DND-41 (cell line): Measurements from ENCODE around the gene OTC.

Source experiments
- ATAC-seq: fragments of 200-7000 bp; cut with Tn5 transposase; 3 replicates; pipeline ENCODE4 v1.9.1; 2021; ENCODE audit warnings: low read depth; ENCODE audit not compliant: insufficient read depth
- DNase-seq: peaks from one replicate; pipeline ENCODE4 v3.0.0-alpha.2; 2020
- H2AFZ ChIP-seq: 2 replicates; pipeline ENCODE4 v1.6.0; 2012; ENCODE audit warnings: low read depth, low read length
- H3K27ac ChIP-seq: 2 replicates; pipeline ENCODE4 v1.5.1; 2012; ENCODE audit warnings: low read length, inconsistent platforms
- H3K27me3 ChIP-seq: fragments of 200-600 bp; sonication (generic); 2 replicates; pipeline ENCODE4 v1.6.0; 2012; ENCODE audit warnings: low read length, mild to moderate bottlenecking, inconsistent platforms; ENCODE audit not compliant: insufficient read depth, poor library complexity
- H3K36me3 ChIP-seq: 2 replicates; pipeline ENCODE4 v1.5.1; 2012; ENCODE audit warnings: low read length, inconsistent platforms; ENCODE audit not compliant: insufficient read depth
- H3K4me1 ChIP-seq: 2 replicates; pipeline ENCODE4 v1.5.1; 2012; ENCODE audit warnings: mild to moderate bottlenecking, low read length; ENCODE audit not compliant: insufficient read depth
- H3K4me2 ChIP-seq: 2 replicates; pipeline ENCODE4 v1.6.0; 2012; ENCODE audit warnings: mild to moderate bottlenecking, moderate library complexity, low read length, inconsistent platforms; ENCODE audit not compliant: insufficient read depth
- H3K4me3 ChIP-seq, 2 experiments: fragments of 200-600 bp in 1 of 2; shearing (Covaris generic) in 1 of 2; 2 replicates each; pipeline ENCODE4 v1.5.1; 2012 to 2016; ENCODE audit warnings: inconsistent platforms in 2 of 2, low read length in 2 of 2, mild to moderate bottlenecking in 2 of 2, low read depth in 1 of 2, moderate library complexity in 1 of 2
- H3K79me2 ChIP-seq: 2 replicates; pipeline ENCODE4 v1.6.0; 2012; ENCODE audit warnings: low read length, inconsistent platforms; ENCODE audit not compliant: insufficient read depth
- H3K9ac ChIP-seq: 2 replicates; pipeline ENCODE4 v1.6.0; 2012; ENCODE audit warnings: low read depth, mild to moderate bottlenecking, inconsistent platforms, low read length, moderate library complexity
- H3K9me3 ChIP-seq: 2 replicates; pipeline ENCODE4 v1.5.1; 2012; ENCODE audit warnings: low read length, moderate library complexity, mild to moderate bottlenecking, inconsistent platforms; ENCODE audit not compliant: insufficient read depth, severe bottlenecking
- H4K20me1 ChIP-seq: 2 replicates; pipeline ENCODE4 v1.6.0; 2012; ENCODE audit warnings: low read length; ENCODE audit not compliant: insufficient read depth
- EZH2 ChIP-seq: IDR thresholded peaks from 3 replicates; pipeline ENCODE4 v1.6.1; 2012; ENCODE audit warnings: borderline replicate concordance, low read depth, mild to moderate bottlenecking, moderate library complexity, low read length, inconsistent platforms; ENCODE audit not compliant: severe bottlenecking
- TF ChIP-seq, protein P1 (sequence below): IDR thresholded peaks from 2 replicates; pipeline ENCODE4 v1.5.1; 2012; ENCODE audit warnings: borderline replicate concordance, low read length, moderate library complexity, mild to moderate bottlenecking; ENCODE audit not compliant: poor library complexity, severe bottlenecking; ENCODE audit errors: extremely low read depth

Gene OTC

DNA sequence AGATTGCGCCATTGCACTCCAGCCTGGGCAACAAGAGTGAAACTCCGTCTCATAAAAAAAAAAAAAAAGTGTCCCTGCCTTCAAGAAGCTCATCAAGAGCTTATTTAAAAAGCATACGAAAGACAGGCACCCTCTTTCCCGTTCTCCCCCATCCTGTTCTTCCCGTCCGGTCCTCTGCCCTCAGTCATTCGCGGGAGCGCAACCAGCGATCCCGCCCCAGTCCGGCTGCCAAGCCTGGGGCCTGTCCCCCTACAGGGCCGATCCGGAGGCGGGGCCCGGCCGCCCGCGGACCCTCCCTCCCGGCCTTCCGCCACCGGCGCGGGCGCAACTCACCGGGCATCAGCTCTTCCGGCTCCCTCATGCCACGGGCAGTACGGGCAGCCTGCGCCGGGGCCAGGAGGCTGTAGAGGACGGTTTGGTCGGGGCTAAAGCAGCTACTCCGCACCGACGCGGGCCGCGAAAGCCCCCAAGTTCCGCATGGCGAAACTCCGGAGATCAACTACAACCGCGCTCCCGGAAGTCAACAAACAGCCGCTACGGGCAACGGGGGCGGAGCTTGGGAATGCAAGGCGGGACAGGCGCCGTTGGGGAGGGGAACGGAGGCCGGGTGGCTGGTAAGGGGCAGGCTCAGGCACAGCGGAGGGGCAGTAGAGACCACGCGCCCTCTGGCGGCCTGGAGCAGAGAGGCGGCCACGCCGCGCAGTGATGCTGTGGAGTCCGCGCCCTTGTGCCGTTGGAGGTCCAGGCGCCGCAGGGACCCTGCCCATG lies 25.2 kb upstream of the OTC start, which contains the start of gene RPGR:
TSS of gene RPGR (minus strand) at position 503 of the 768 bp plus-strand sequence. CDS start at position 361, 142 bp downstream.
- peak within 1 kb of the TSS; percentile 66 for H3K9ac ChIP-seq
- H4K20me1 ChIP-seq: no peaks in the 10 kb centered on the region
- no peaks in the 10 kb centered on the region for H3K27me3 ChIP-seq
- no peaks in the 10 kb centered on the region; the same call in 1 of the 2 replicates for H3K36me3 ChIP-seq
- H3K27ac ChIP-seq: peak within 1 kb of the TSS; percentile 65
- H3K79me2 ChIP-seq: peaks cover 20% of the 10 kb centered on the region
- peaks cover 20% of the 10 kb centered on the region for H3K4me1 ChIP-seq
- no peaks in the 10 kb centered on the region for H3K9me3 ChIP-seq
- peak; percentile 96 for ATAC-seq
- TF ChIP-seq, protein P1, sequence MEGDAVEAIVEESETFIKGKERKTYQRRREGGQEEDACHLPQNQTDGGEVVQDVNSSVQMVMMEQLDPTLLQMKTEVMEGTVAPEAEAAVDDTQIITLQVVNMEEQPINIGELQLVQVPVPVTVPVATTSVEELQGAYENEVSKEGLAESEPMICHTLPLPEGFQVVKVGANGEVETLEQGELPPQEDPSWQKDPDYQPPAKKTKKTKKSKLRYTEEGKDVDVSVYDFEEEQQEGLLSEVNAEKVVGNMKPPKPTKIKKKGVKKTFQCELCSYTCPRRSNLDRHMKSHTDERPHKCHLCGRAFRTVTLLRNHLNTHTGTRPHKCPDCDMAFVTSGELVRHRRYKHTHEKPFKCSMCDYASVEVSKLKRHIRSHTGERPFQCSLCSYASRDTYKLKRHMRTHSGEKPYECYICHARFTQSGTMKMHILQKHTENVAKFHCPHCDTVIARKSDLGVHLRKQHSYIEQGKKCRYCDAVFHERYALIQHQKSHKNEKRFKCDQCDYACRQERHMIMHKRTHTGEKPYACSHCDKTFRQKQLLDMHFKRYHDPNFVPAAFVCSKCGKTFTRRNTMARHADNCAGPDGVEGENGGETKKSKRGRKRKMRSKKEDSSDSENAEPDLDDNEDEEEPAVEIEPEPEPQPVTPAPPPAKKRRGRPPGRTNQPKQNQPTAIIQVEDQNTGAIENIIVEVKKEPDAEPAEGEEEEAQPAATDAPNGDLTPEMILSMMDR: peak; percentile 84
- TF ChIP-seq EZH2: no peak
- DNase-seq: peak; percentile 93
- peak within 1 kb of the TSS; percentile 69 for H3K4me2 ChIP-seq
- peak within 1 kb of the TSS; percentile 91 for H2AFZ ChIP-seq
- H3K4me3 ChIP-seq: peak within 1 kb of the TSS; percentile 83 to 88

DNA sequence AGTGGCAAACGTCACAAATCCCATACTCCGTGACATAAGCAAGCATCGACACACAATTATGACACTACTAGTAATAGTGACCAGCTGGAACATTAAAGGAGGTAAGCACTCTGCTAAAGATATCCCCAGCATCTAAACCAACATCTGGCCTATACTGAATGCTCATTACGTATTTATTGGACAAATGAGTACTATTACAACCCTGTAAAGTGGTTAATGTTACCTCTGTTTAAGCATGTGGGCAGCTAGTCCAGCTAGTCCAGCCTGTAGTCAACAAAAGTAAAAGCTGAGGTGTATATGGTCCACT lies 24.7 kb upstream of the OTC start:
- H3K4me2 ChIP-seq: peak overlapping the region; percentile 69
- no peak for DNase-seq
- no peaks in the 10 kb centered on the region for H3K9me3 ChIP-seq
- H3K27ac ChIP-seq: peak overlapping the region; percentile 31
- H3K4me1 ChIP-seq: peaks cover 20% of the 10 kb centered on the region
- H2AFZ ChIP-seq: peak overlapping the region; percentile 91
- ATAC-seq: no peak; the same call in 2 of the 3 replicates
- no peaks in the 10 kb centered on the region; the same call in 1 of the 2 replicates for H3K36me3 ChIP-seq
- no peaks in the 10 kb centered on the region for H3K27me3 ChIP-seq
- no peaks in the 10 kb centered on the region for H4K20me1 ChIP-seq
- no peak for TF ChIP-seq EZH2
- TF ChIP-seq, protein P1: no peak
- H3K9ac ChIP-seq: peak overlapping the region; percentile 66
- peaks cover 20% of the 10 kb centered on the region for H3K79me2 ChIP-seq
- H3K4me3 ChIP-seq: peak overlapping the region in 1 of 2 experiments; percentile 88; a peak in 3 of 4 replicates

DNA sequence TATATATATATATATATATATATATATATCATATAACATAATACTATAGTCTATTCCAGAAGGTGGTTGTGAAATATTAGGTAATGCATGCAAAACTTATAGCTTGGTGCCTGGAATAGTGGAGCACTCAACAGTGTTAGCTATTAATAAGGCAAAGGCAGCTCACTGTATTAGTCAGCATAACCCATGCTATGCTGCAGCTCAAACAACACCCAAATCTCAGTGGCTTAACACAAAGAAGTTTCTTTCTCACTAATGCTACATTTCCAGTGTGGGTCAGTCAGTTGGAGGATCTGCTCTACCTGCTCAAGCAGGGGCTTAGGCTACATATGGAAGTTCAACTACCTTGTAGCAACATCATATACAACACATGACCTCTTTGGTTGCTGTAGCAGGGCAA lies 19.9 kb upstream of the OTC start:
- no peaks in the 10 kb centered on the region for H3K27me3 ChIP-seq
- no peak overlapping the region for H3K4me2 ChIP-seq
- peaks cover 8% of the 10 kb centered on the region for H3K4me1 ChIP-seq
- DNase-seq (no peak), ATAC-seq (no peak)
- H3K27ac ChIP-seq: no peak overlapping the region
- no peak overlapping the region for H3K4me3 ChIP-seq
- no peaks in the 10 kb centered on the region for H3K9me3 ChIP-seq
- no peaks in the 10 kb centered on the region for H3K79me2 ChIP-seq
- no peaks in the 10 kb centered on the region for H3K36me3 ChIP-seq
- no peaks in the 10 kb centered on the region for H4K20me1 ChIP-seq
- no peak overlapping the region for H3K9ac ChIP-seq
- TF ChIP-seq EZH2: no peak
- H2AFZ ChIP-seq: no peak overlapping the region

DNA sequence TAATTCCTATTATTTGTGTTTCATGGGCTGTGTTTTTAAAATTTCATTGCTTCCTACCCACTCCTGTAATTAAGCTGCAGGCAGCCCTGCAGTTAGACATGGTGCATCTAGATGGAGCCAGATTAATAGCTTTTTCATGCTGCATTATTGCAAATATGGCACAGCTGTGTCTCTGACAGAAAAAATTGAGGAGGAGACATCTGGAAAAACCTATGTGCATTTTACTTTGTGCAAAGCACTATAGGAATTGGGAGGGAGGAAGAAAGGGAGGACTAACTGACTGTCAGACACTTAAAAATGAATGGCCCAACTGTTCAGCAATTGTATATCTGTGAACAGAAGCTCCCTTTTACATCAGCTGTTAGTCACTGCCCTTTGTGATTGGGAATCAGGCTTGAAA lies 17.0 kb upstream of the OTC start:
- ATAC-seq (no peak), DNase-seq (no peak)
- no peaks in the 10 kb centered on the region for H3K27me3 ChIP-seq
- TF ChIP-seq, protein P1: peak; percentile 12
- no peak for TF ChIP-seq EZH2
- H3K9me3 ChIP-seq: no peaks in the 10 kb centered on the region
- no peaks in the 10 kb centered on the region for H4K20me1 ChIP-seq
- no peak overlapping the region for H3K4me3 ChIP-seq
- no peak overlapping the region for H3K27ac ChIP-seq
- no peak overlapping the region for H3K9ac ChIP-seq
- H3K36me3 ChIP-seq: no peaks in the 10 kb centered on the region
- H2AFZ ChIP-seq: no peak overlapping the region
- H3K4me2 ChIP-seq: no peak overlapping the region
- H3K79me2 ChIP-seq: no peaks in the 10 kb centered on the region
- no peaks in the 10 kb centered on the region for H3K4me1 ChIP-seq
